ENCODE results near the gene MUC7.

Gene MUC7

DNA sequence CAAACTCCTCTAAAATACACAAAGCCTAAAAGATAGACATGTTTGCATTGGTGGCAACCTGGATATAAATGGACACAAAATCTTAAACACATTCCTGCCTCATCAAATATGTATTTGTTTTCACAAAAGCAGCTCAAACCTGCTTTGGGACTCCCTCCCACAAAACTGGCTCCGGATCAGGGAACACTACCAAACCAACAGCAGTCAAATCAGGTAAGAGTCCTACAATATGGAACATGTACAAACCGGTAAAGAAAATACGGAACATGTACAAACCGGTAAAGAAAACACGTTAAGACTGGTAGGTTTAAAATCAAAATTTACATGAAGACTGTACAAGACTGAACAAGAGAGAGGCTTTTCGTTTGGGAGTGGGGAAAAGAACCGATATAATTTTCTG is 50.6 kb downstream of the MUC7 start:
- in situ Hi-C loops (cut with HindIII; ENCODE audit: low sequenced_read_pairs) = no loop called here
- DNase-seq (ENCODE audit: low read depth) = no peak
- no peak overlapping the region for H3K4me3 ChIP-seq (ENCODE audit: low read depth, low read length)
- TF ChIP-seq, protein P1, sequence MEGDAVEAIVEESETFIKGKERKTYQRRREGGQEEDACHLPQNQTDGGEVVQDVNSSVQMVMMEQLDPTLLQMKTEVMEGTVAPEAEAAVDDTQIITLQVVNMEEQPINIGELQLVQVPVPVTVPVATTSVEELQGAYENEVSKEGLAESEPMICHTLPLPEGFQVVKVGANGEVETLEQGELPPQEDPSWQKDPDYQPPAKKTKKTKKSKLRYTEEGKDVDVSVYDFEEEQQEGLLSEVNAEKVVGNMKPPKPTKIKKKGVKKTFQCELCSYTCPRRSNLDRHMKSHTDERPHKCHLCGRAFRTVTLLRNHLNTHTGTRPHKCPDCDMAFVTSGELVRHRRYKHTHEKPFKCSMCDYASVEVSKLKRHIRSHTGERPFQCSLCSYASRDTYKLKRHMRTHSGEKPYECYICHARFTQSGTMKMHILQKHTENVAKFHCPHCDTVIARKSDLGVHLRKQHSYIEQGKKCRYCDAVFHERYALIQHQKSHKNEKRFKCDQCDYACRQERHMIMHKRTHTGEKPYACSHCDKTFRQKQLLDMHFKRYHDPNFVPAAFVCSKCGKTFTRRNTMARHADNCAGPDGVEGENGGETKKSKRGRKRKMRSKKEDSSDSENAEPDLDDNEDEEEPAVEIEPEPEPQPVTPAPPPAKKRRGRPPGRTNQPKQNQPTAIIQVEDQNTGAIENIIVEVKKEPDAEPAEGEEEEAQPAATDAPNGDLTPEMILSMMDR (IDR thresholded peaks at IDR 0.05; ENCODE audit: low read depth, low read length, missing control alignments) = no peak

DNA sequence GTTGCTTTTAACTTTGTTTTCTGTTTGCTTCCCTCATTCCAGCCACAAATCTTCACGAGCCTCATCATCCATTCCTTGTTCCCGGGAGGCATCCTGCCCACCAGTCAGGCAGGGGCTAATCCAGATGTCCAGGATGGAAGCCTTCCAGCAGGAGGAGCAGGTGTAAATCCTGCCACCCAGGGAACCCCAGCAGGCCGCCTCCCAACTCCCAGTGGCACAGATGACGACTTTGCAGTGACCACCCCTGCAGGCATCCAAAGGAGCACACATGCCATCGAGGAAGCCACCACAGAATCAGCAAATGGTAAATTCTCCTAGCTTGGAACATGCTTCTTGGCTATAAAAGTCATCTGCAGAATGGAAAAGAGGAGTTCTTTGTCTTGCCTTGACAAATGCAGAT is 59.0 kb downstream of the MUC7 start:
- in situ Hi-C loops (cut with HindIII; ENCODE audit: low sequenced_read_pairs) = no loop called here
- DNase-seq (ENCODE audit: low read depth) = no peak
- TF ChIP-seq, protein P1 (IDR thresholded peaks at IDR 0.05; ENCODE audit: low read depth, low read length, missing control alignments) = no peak
- no peak overlapping the region for H3K4me3 ChIP-seq (ENCODE audit: low read depth, low read length)

DNA sequence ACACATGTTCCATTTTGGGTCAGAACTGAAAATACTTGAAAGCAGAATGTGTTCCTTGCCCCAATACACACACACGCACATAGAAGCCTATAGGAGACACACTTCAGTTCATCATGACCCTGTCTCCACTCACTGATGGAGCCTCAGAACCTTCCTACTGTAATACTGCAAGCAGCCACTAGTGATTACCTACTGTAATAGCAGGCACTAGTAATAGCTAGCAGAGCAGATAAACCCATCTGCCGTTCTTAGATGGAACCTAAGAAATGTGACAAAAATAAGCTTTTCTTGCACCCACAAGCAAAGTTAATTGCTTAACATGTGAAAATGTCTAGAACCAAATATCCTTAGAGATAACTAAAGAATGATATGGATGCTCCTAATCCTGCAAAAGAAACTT is 60.0 kb downstream of the MUC7 start:
- in situ Hi-C loops (cut with HindIII; ENCODE audit: low sequenced_read_pairs) = no loop called here
- TF ChIP-seq, protein P1 (IDR thresholded peaks at IDR 0.05; ENCODE audit: low read depth, low read length, missing control alignments) = no peak
- DNase-seq (ENCODE audit: low read depth) = no peak
- no peak overlapping the region for H3K4me3 ChIP-seq (ENCODE audit: low read depth, low read length)

Measured in astrocyte of the cerebellum (primary cell).